PC-9 (cell line): ENCODE measurements around the gene C1orf94.

ENCODE experiments used
- CTCF ChIP-seq: fragments of 200-600 bp; sonication (generic); conservative IDR thresholded peaks from 2 replicates; pipeline ENCODE4 v1.6.1; 2017; ENCODE audit warnings: mixed run types, antibody characterized with exemption, mild to moderate bottlenecking, moderate library complexity
- EZH2 ChIP-seq: fragments of 200-600 bp; sonication (generic); IDR thresholded peaks from 2 replicates; pipeline ENCODE4 v1.8.0; 2017; ENCODE audit warnings: antibody characterized with exemption, low read depth

GRCh38 chr1:34153246-34153645 lies 23.5 kb upstream of the C1orf94 start:
- no peak for TF ChIP-seq CTCF
- no peak for TF ChIP-seq EZH2
